Transverse colon (tissue), 4 donors: ENCODE results near the gene SIRT2.

ENCODE experiments used
- POLR2A ChIP-seq: fragments of 450-650 bp; IDR thresholded peaks from one replicate; pipeline ENCODE4 v1.6.1; 2016; ENCODE audit warnings: antibody characterized with exemption, mild to moderate bottlenecking, moderate library complexity
- POLR2AphosphoS5 ChIP-seq, 3 donors: sonication (generic); formaldehyde crosslinking; IDR thresholded peaks; one replicate each; pipeline ENCODE4 v1.6.1; 2016; ENCODE audit warnings: antibody characterized with exemption in 3 of 3
- TF ChIP-seq, protein P1 (sequence below), 5 experiments: fragments of 200-600 bp in 3 of 5; fragments of 450-650 bp in 2 of 5; sonication (generic) in 3 of 5; IDR thresholded peaks; 1 replicate in 2 of 5; 2 replicates in 3 of 5; pipeline ENCODE4 v1.5.1; 2016 to 2017; ENCODE audit warnings: antibody characterized with exemption in 5 of 5, inconsistent platforms in 3 of 5, mild to moderate bottlenecking in 2 of 5, moderate library complexity in 1 of 5

DNA sequence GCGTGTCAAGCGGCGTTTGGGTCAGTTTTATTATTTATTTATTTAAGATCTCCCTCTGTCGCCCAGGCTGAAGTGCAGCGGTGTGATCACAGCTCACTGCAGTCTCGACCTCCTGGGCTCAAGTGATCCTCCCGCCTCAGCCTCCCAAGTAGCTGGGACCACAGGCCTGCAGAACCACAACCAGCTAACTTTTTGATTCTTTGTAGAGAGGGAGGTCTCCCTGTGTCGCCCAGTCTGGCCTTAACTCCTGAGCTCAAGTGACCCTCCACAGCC lies 32.0 kb upstream of the SIRT2 start:
- TF ChIP-seq POLR2AphosphoS5 (IDR thresholded peaks at IDR 0.05): no peak
- TF ChIP-seq, protein P1, sequence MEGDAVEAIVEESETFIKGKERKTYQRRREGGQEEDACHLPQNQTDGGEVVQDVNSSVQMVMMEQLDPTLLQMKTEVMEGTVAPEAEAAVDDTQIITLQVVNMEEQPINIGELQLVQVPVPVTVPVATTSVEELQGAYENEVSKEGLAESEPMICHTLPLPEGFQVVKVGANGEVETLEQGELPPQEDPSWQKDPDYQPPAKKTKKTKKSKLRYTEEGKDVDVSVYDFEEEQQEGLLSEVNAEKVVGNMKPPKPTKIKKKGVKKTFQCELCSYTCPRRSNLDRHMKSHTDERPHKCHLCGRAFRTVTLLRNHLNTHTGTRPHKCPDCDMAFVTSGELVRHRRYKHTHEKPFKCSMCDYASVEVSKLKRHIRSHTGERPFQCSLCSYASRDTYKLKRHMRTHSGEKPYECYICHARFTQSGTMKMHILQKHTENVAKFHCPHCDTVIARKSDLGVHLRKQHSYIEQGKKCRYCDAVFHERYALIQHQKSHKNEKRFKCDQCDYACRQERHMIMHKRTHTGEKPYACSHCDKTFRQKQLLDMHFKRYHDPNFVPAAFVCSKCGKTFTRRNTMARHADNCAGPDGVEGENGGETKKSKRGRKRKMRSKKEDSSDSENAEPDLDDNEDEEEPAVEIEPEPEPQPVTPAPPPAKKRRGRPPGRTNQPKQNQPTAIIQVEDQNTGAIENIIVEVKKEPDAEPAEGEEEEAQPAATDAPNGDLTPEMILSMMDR (IDR thresholded peaks at IDR 0.05): no peak
- TF ChIP-seq POLR2A: no peak
